SK-N-SH (cell line): ENCODE results near the gene CASZ1. TPM values are rescaled to one million over a fixed set of nuclear protein-coding genes. Genes with fewer than 3 reads are reported as not detected.

Source experiments
- CTCF ChIA-PET: fragments of 300-600, 350-600 bp; formaldehyde crosslinking; extraction: SDS; loops from one replicate; lab custom pipeline; 2021; lab: Yijun Ruan, JAX
- POLR2A ChIA-PET: fragments of 350-600 bp; sonication (Branson Sonifier 250); formaldehyde crosslinking; extraction: SDS; loops from one replicate; lab custom pipeline; 2020; ENCODE audit warnings: antibody characterized with exemption, inconsistent platforms; lab: Yijun Ruan, JAX
- DNase-seq: peaks from one replicate; pipeline ENCODE4 v3.0.0; 2012
- H2AFZ ChIP-seq: fragments of 200-600 bp; sonication (generic); 2 replicates; pipeline ENCODE4 v1.8.1; 2016; ENCODE audit warnings: antibody characterized with exemption, mild to moderate bottlenecking, low read depth
- H3F3A ChIP-seq: fragments of 200-600 bp; sonication (generic); replicated peaks from 2 replicates; pipeline ENCODE3; 2016; ENCODE audit warnings: antibody characterized with exemption, mild to moderate bottlenecking; ENCODE audit not compliant: insufficient read depth
- H3K27ac ChIP-seq, 2 experiments: fragments of 200-500 bp in 1 of 2; fragments of 200-600 bp in 1 of 2; sonication (Bioruptor generic) in 1 of 2; sonication (generic), shearing (Covaris generic) in 1 of 2; 2 replicates each; pipeline versions ENCODE4 v1.5.1 to v1.6.1; 2014 to 2016; ENCODE audit warnings: low read depth in 2 of 2, inconsistent platforms in 1 of 2, low read length in 1 of 2, mild to moderate bottlenecking in 1 of 2, mixed read lengths in 1 of 2
- H3K27me3 ChIP-seq: fragments of 200-600 bp; sonication (generic), shearing (Covaris generic); 2 replicates; pipeline ENCODE4 v1.6.1; 2016; ENCODE audit warnings: mixed run types; ENCODE audit not compliant: insufficient read depth
- H3K36me3 ChIP-seq, 2 experiments: fragments of 200-500 bp in 1 of 2; fragments of 200-600 bp in 1 of 2; sonication (Bioruptor generic) in 1 of 2; sonication (generic) in 1 of 2; replicated peaks in 1 of 2; 2 replicates each; pipeline versions ENCODE3 to v1.5.1; 2014 to 2016; ENCODE audit warnings: low read length in 1 of 2, mild to moderate bottlenecking in 1 of 2; ENCODE audit not compliant: insufficient read depth in 2 of 2, control insufficient read depth in 1 of 2
- H3K4me1 ChIP-seq, 2 experiments: fragments of 200-500 bp in 1 of 2; fragments of 200-600 bp in 1 of 2; sonication (Bioruptor generic) in 1 of 2; sonication (generic), shearing (Covaris generic) in 1 of 2; 2 replicates each; pipeline versions ENCODE4 v1.5.1 to v1.6.1; 2014 to 2016; ENCODE audit warnings: low read depth in 1 of 2, low read length in 1 of 2, mixed run types in 1 of 2; ENCODE audit not compliant: insufficient read depth in 2 of 2, control insufficient read depth in 1 of 2
- H3K4me2 ChIP-seq: fragments of 200-600 bp; sonication (generic), shearing (Covaris generic); 2 replicates; pipeline ENCODE4 v1.6.1; 2017; ENCODE audit warnings: mixed run types
- H3K4me3 ChIP-seq, 2 experiments: fragments of 200-500 bp in 1 of 2; fragments of 200-600 bp in 1 of 2; sonication (Bioruptor generic) in 1 of 2; sonication (generic), shearing (Covaris generic) in 1 of 2; 2 replicates each; pipeline versions ENCODE4 v1.5.1 to v1.8.1; 2014 to 2016; ENCODE audit warnings: low read depth in 2 of 2, inconsistent platforms in 1 of 2, low read length in 1 of 2, mild to moderate bottlenecking in 1 of 2, mixed read lengths in 1 of 2, moderate library complexity in 1 of 2
- H3K79me2 ChIP-seq: fragments of 200-600 bp; sonication (generic); 2 replicates; pipeline ENCODE4 v1.8.1; 2017; ENCODE audit warnings: mild to moderate bottlenecking; ENCODE audit not compliant: insufficient read depth
- H3K9ac ChIP-seq: fragments of 200-600 bp; sonication (generic); 2 replicates; pipeline ENCODE4 v1.6.1; 2017; ENCODE audit warnings: mixed run types
- H3K9me2 ChIP-seq: fragments of 200-600 bp; sonication (generic); 2 replicates; pipeline ENCODE4 v1.6.1; 2017; ENCODE audit warnings: mixed run types
- H3K9me3 ChIP-seq: fragments of 200-600 bp; sonication (generic); 2 replicates; pipeline ENCODE4 v1.6.1; 2017; ENCODE audit warnings: mixed run types, mild to moderate bottlenecking, moderate library complexity
- H4K20me1 ChIP-seq: fragments of 200-600 bp; sonication (generic); 2 replicates; pipeline ENCODE4 v1.6.1; 2017; ENCODE audit warnings: mild to moderate bottlenecking, mixed run types; ENCODE audit not compliant: insufficient read depth
- CHD2 ChIP-seq: fragments of 150-350 bp; IDR thresholded peaks from 2 replicates; pipeline ENCODE4 v1.6.1; 2018; ENCODE audit warnings: low read length; ENCODE audit not compliant: partially characterized antibody
- ELF1 ChIP-seq: IDR thresholded peaks from 2 replicates; pipeline ENCODE4 v1.4.0; 2012
- EZH2phosphoT487 ChIP-seq: fragments of 200-600 bp; sonication (generic); IDR thresholded peaks from 2 replicates; pipeline ENCODE4 v1.6.1; 2017; ENCODE audit warnings: low read depth, mixed run types, mild to moderate bottlenecking, antibody characterized with exemption, moderate library complexity, borderline replicate concordance
- FOXM1 ChIP-seq: IDR thresholded peaks from 2 replicates; pipeline ENCODE4 v1.4.0; 2012; ENCODE audit warnings: low read depth, mild to moderate bottlenecking
- GABPA ChIP-seq: IDR thresholded peaks from 2 replicates; pipeline ENCODE4 v1.4.0; 2012; ENCODE audit warnings: low read depth, mild to moderate bottlenecking
- MEF2A ChIP-seq: IDR thresholded peaks from 2 replicates; pipeline ENCODE4 v1.4.0; 2012; ENCODE audit warnings: low read depth, borderline replicate concordance
- MXI1 ChIP-seq: IDR thresholded peaks from 2 replicates; pipeline ENCODE4 v1.6.1; 2012; ENCODE audit warnings: mild to moderate bottlenecking, low read depth, low read length, improper control_type of control experiment
- NFIC ChIP-seq: IDR thresholded peaks from 2 replicates; pipeline ENCODE4 v1.4.0; 2012; ENCODE audit warnings: borderline replicate concordance
- RXRA ChIP-seq: IDR thresholded peaks from 2 replicates; pipeline ENCODE4 v1.4.0; 2012; ENCODE audit warnings: low read depth, mild to moderate bottlenecking, borderline replicate concordance
- SIN3A ChIP-seq: IDR thresholded peaks from 2 replicates; pipeline ENCODE4 v1.6.1; 2012; ENCODE audit warnings: low read depth, mild to moderate bottlenecking, low read length, moderate library complexity, borderline replicate concordance
- SMC3 ChIP-seq: IDR thresholded peaks from 2 replicates; pipeline ENCODE4 v1.6.1; 2012; ENCODE audit warnings: low read depth, low read length, improper control_type of control experiment
- TAF1 ChIP-seq: IDR thresholded peaks from 2 replicates; pipeline ENCODE4 v1.6.1; 2012; ENCODE audit warnings: low read depth, mild to moderate bottlenecking, low read length, moderate library complexity, borderline replicate concordance
- YY1 ChIP-seq: IDR thresholded peaks from 2 replicates; pipeline ENCODE4 v1.4.0; 2012; ENCODE audit warnings: low read depth, mild to moderate bottlenecking
- WGBS: methylation state at CpG from one replicate; pipeline ENCODE4 v1.1.6; 2017; ENCODE audit warnings: low lambda C conversion rate; 5-methylcytosine and 5-hydroxymethylcytosine counted together
- polyA plus RNA-seq, 3 experiments: library from polyadenylated mRNA; depleted of rRNA; stranded (reverse); fragments of >200 nt; gene quantifications; 2 replicates each; pipeline ENCODE4 v1.2.3, GENCODE V29; 2012
- TF ChIP-seq, protein P1 (sequence below): fragments of 200-600 bp; sonication (generic); IDR thresholded peaks from 2 replicates; pipeline ENCODE4 v1.6.1; 2017; ENCODE audit warnings: antibody characterized with exemption, mild to moderate bottlenecking, moderate library complexity
- TF ChIP-seq, protein P2 (sequence below): IDR thresholded peaks from 2 replicates; pipeline ENCODE4 v1.4.0; 2012; ENCODE audit warnings: low read depth, borderline replicate concordance
- TF ChIP-seq, protein P3 (sequence below): fragments of 150-350 bp; IDR thresholded peaks from 2 replicates; pipeline ENCODE4 v1.6.1; 2016; ENCODE audit warnings: mild to moderate bottlenecking, low read depth, low read length
- TF ChIP-seq, protein P4 (sequence below): IDR thresholded peaks from 2 replicates; pipeline ENCODE4 v1.4.0; 2012; ENCODE audit warnings: low read depth
- TF ChIP-seq, protein P5 (sequence below): IDR thresholded peaks from 2 replicates; pipeline ENCODE4; 2012
- TF ChIP-seq, protein P6 (sequence below): IDR thresholded peaks from 2 replicates; pipeline ENCODE4 v1.6.1; 2012; ENCODE audit warnings: mild to moderate bottlenecking, low read depth, low read length, moderate library complexity

The CASZ1 gene
- polyA plus RNA-seq, 1 of the 3 experiments (the other 2 are of a cell fraction) = 0.51 TPM

DNA sequence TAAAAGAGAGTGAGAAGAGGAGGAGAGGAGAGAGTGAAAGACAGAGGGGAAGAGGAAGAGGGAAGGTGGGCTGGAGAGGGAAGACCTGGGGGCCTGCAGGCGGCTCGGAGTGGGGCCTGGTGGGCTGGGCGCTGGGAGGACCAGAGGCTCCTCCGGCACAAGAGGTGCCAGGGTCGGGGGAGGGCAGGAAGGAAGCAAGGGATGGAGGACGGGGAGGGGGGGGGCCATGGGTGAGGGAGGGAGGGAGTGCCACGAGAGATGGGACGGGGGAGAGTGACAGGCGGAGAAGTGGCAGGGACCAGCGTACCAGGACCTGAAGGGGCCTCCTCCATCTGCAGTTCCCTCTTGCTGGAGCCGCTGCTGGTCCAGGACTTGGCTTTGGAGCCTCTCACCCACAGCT lies 87.7 kb downstream of the CASZ1 start:
- Histone ChIP-seq H3K4me2 (no peak overlapping the region), H3K9me3 (no peaks in the 10 kb centered on the region), H3K4me1 (no peaks in the 10 kb centered on the region; a peak in 1 of 4 replicates), H3K36me3 (no peaks in the 10 kb centered on the region), H3K9ac (no peak overlapping the region), H3F3A (no peaks in the 10 kb centered on the region), H4K20me1 (no peaks in the 10 kb centered on the region), H3K4me3 (no peak overlapping the region), H2AFZ (no peak overlapping the region), H3K27ac (no peak overlapping the region), H3K27me3 (no peaks in the 10 kb centered on the region), H3K79me2 (no peaks in the 10 kb centered on the region), H3K9me2 (no peaks in the 10 kb centered on the region)
- ChIA-PET POLR2A (no interaction called here), CTCF (no interaction called here)
- WGBS = 81% methylated on average over 11 of the region's 11 CpGs
- no peak for TF ChIP-seq YY1
- no peak for TF ChIP-seq ELF1
- TF ChIP-seq SIN3A = no peak
- TF ChIP-seq MEF2A = no peak
- TF ChIP-seq, protein P1, sequence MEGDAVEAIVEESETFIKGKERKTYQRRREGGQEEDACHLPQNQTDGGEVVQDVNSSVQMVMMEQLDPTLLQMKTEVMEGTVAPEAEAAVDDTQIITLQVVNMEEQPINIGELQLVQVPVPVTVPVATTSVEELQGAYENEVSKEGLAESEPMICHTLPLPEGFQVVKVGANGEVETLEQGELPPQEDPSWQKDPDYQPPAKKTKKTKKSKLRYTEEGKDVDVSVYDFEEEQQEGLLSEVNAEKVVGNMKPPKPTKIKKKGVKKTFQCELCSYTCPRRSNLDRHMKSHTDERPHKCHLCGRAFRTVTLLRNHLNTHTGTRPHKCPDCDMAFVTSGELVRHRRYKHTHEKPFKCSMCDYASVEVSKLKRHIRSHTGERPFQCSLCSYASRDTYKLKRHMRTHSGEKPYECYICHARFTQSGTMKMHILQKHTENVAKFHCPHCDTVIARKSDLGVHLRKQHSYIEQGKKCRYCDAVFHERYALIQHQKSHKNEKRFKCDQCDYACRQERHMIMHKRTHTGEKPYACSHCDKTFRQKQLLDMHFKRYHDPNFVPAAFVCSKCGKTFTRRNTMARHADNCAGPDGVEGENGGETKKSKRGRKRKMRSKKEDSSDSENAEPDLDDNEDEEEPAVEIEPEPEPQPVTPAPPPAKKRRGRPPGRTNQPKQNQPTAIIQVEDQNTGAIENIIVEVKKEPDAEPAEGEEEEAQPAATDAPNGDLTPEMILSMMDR = no peak
- TF ChIP-seq, protein P2, sequence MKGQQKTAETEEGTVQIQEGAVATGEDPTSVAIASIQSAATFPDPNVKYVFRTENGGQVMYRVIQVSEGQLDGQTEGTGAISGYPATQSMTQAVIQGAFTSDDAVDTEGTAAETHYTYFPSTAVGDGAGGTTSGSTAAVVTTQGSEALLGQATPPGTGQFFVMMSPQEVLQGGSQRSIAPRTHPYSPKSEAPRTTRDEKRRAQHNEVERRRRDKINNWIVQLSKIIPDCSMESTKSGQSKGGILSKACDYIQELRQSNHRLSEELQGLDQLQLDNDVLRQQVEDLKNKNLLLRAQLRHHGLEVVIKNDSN = no peak
- TF ChIP-seq, protein P3, sequence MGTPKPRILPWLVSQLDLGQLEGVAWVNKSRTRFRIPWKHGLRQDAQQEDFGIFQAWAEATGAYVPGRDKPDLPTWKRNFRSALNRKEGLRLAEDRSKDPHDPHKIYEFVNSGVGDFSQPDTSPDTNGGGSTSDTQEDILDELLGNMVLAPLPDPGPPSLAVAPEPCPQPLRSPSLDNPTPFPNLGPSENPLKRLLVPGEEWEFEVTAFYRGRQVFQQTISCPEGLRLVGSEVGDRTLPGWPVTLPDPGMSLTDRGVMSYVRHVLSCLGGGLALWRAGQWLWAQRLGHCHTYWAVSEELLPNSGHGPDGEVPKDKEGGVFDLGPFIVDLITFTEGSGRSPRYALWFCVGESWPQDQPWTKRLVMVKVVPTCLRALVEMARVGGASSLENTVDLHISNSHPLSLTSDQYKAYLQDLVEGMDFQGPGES = no peak
- no peak for TF ChIP-seq CHD2
- no peak for TF ChIP-seq NFIC
- TF ChIP-seq RXRA = no peak
- TF ChIP-seq SMC3 = no peak
- no peak for DNase-seq

DNA sequence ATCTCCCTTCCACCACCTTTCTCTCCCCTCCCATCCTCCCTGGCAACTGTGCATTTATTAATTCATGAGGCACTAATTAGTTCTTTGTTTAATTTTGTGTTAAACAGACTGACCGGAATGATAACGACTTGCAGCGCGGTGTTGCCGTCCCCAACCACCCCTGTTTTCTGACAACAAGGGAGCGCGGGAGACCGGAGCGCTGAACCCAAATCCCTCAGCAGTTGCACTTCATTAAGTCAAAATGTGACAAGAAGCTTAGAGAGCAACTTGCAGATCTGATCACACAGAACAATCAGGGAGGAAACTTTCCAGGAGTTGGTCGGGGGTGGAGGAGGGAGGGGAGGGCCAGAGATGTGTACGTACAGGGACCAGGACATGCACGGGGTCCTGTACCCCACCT lies 89.2 kb downstream of the CASZ1 start:
- Histone ChIP-seq H3K9me2 (no peaks in the 10 kb centered on the region), H3K9ac (no peak overlapping the region), H3K4me2 (no peak overlapping the region)
- no peak for DNase-seq
- 90% methylated on average over 12 of the region's 12 CpGs for WGBS
- CTCF ChIA-PET = interaction anchor here (0.6 to 1.4 kb wide), 6 partner anchors 9 to 212 kb away, joined by 3 read pairs; no protein-coding TSS in a partner anchor
- TF ChIP-seq TAF1 (no peak), ELF1 (no peak), MXI1 (no peak), FOXM1 (no peak), EZH2phosphoT487 (no peak), GABPA (no peak)
- TF ChIP-seq, protein P4, sequence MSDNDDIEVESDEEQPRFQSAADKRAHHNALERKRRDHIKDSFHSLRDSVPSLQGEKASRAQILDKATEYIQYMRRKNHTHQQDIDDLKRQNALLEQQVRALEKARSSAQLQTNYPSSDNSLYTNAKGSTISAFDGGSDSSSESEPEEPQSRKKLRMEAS = no peak
- TF ChIP-seq, protein P5, sequence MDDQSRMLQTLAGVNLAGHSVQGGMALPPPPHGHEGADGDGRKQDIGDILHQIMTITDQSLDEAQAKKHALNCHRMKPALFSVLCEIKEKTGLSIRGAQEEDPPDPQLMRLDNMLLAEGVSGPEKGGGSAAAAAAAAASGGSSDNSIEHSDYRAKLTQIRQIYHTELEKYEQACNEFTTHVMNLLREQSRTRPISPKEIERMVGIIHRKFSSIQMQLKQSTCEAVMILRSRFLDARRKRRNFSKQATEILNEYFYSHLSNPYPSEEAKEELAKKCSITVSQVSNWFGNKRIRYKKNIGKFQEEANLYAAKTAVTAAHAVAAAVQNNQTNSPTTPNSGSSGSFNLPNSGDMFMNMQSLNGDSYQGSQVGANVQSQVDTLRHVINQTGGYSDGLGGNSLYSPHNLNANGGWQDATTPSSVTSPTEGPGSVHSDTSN = no peak
- TF ChIP-seq, protein P6, sequence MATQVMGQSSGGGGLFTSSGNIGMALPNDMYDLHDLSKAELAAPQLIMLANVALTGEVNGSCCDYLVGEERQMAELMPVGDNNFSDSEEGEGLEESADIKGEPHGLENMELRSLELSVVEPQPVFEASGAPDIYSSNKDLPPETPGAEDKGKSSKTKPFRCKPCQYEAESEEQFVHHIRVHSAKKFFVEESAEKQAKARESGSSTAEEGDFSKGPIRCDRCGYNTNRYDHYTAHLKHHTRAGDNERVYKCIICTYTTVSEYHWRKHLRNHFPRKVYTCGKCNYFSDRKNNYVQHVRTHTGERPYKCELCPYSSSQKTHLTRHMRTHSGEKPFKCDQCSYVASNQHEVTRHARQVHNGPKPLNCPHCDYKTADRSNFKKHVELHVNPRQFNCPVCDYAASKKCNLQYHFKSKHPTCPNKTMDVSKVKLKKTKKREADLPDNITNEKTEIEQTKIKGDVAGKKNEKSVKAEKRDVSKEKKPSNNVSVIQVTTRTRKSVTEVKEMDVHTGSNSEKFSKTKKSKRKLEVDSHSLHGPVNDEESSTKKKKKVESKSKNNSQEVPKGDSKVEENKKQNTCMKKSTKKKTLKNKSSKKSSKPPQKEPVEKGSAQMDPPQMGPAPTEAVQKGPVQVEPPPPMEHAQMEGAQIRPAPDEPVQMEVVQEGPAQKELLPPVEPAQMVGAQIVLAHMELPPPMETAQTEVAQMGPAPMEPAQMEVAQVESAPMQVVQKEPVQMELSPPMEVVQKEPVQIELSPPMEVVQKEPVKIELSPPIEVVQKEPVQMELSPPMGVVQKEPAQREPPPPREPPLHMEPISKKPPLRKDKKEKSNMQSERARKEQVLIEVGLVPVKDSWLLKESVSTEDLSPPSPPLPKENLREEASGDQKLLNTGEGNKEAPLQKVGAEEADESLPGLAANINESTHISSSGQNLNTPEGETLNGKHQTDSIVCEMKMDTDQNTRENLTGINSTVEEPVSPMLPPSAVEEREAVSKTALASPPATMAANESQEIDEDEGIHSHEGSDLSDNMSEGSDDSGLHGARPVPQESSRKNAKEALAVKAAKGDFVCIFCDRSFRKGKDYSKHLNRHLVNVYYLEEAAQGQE = no peak
- TF ChIP-seq, all 33 proteins: peak for 0
- Histone ChIP-seq H3K9me3 (no peaks in the 10 kb centered on the region), H4K20me1 (no peaks in the 10 kb centered on the region), H3K4me3 (no peak overlapping the region), H3K27ac (no peak overlapping the region), H2AFZ (no peak overlapping the region), H3K36me3 (no peaks in the 10 kb centered on the region), H3K79me2 (no peaks in the 10 kb centered on the region), H3K27me3 (no peaks in the 10 kb centered on the region), H3F3A (no peaks in the 10 kb centered on the region), H3K4me1 (no peaks in the 10 kb centered on the region; a peak in 1 of 4 replicates)
- POLR2A ChIA-PET = no interaction called here
